Muscle of arm (tissue), 12 donors: ENCODE data around the gene ZNF618. TPM values are rescaled to one million over a fixed set of nuclear protein-coding genes. Genes with fewer than 3 reads are reported as not detected.

Source experiments
- DNase-seq: peaks from one replicate; pipeline ENCODE4 v3.0.0-alpha.2; 2013
- polyA plus RNA-seq, 12 donors: library from polyadenylated mRNA; unstranded; fragments of 120-200 nt; gene quantifications; one replicate each; pipeline ENCODE4 v1.2.1, GENCODE V29; 2013; ENCODE audit not compliant: insufficient read length in 12 of 12

Gene ZNF618
- polyA plus RNA-seq, 12 donors, result 11.6 to 22.5 (median 14.9) TPM; not detected in 1

DNA sequence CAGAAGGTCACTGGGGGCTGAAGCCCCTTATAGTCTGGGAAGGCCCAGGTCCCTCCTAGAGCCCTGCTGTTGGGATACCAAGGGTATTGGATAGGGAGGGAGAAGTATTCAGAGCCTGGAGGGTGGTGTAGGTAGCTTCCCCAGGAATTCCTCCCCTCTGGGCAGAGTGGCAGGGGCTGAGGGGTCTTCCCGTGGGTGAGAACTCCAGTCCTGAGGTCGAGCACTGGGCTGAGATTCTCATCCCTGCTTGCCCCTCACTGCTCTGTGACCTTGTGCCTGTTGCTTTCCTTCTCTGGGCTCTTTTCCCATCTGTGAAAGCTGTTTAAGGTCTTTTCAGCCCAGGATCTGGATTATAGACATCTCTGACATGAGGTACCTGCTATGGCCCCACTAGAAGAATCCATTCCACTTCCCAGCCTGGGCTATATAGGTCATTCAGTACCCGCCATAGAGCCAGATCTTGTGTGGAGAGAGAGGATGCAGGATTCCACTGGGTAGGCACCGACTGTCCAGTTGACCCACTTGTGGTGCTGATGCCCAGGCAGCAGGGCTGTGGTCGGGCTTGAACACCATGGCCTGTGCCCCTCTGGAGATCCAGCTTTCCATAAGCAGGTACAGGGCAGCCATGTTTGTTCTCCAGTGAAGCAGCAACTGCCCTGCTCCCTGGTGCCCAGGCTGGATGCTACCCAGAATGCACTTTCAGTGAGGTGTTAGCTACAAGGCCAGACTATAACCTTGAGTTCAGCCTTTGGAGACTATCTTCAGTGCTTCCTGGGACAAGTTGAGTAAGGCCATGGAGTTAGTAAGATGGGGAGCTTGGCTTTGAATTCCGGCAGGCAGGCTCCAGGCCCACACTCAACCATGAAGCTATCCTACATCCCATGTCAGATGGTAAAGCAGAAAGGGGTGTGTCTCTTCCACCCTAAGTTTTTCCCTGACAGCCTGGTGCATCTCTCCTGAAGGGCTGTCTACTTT is 141.9 kb downstream of the ZNF618 start:
- DNase-seq, result no peak

- no peak for DNase-seq
These were observed 145.5 kb downstream of the ZNF618 start for GRCh38 chr9:114021578-114021977.

GRCh38 chr9:114023961-114024360 is 147.9 kb downstream of the ZNF618 start:
- DNase-seq, result no peak

GRCh38 chr9:114025196-114025753 is 149.2 kb downstream of the ZNF618 start:
- DNase-seq, result no peak

- DNase-seq, result no peak
These were observed 149.7 kb downstream of the ZNF618 start for GRCh38 chr9:114025760-114026159.

GRCh38 chr9:114026335-114026734 is 150.2 kb downstream of the ZNF618 start:
- no peak for DNase-seq

GRCh38 chr9:114027159-114027862 is 151.2 kb downstream of the ZNF618 start:
- no peak for DNase-seq

DNA sequence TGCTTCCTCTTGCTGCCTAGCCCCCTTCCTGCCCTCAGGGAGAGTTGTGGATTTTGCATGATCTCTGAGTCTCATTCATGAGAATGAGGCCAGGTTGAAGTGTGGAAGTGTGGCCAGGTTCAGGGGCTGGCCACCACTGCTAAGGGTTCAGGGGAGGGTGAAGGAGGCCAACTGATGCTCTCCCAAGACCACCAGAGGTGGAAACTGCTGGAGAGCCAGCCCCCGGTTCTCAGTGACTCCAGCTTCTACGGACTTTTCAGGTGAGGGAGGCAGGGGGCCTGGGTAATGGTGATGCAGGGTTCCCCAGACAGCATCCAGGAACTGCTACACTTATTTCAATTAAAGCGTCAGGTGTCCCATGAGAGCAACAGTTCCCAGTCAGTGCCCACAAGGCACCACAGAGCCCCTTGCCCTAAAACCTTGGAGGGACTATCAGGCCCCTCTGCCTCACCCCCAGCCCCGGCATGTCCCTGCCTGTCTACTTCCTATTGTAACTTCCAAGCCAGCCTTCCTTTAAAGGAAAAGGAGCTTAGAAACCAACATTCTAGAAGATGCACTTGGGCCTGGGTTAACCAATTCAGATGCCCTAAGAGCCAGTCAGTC is 151.9 kb downstream of the ZNF618 start:
- DNase-seq, result no peak

DNA sequence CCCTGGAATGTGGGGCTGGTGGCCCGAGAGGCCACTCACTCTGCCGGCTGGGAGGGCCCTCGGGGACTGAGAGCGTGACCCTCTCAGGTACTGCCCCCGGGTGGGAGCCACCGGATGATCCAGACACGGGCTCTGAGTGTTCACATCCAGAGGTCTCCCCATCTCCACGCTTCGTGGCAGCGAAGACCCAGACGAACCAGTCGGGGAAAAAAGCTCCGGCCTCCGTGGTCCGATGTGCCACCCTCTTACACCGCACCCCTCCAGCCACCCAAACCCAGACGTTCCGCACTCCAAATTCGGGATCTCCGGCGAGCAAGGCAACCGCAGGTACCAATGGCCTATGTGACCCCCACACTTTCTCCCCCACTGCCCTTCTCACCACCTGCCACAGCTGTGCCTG is 152.5 kb downstream of the ZNF618 start:
- no peak for DNase-seq

GRCh38 chr9:114029311-114030170 is 153.4 kb downstream of the ZNF618 start:
- no peak for DNase-seq

GRCh38 chr9:114030364-114030763 is 154.3 kb downstream of the ZNF618 start:
- no peak for DNase-seq

GRCh38 chr9:114031037-114031630 is 155.0 kb downstream of the ZNF618 start:
- no peak for DNase-seq

- no peak for DNase-seq
These were observed 156.1 kb downstream of the ZNF618 start for GRCh38 chr9:114031948-114032840.

GRCh38 chr9:114033397-114034103 is 157.4 kb downstream of the ZNF618 start:
- DNase-seq, result peak; percentile 32

DNA sequence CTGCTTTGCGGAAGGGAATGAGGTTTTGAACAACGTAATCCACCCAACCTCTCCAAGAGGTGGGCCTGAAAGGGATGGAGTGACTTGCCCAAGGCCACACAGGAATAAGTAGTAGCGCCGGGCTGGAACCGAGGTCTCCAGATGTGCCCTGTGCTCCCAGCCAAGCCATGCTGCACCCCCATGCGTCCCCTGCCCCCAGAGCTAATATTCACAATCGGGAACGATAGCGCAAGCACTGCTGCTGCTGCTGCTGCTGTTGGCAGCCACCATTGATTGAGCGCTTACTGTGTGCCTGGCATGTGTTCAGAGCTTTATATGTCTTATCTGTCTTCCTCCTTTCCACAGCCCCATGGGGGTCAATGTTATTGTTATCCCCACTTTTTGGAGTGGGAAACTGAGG is 158.1 kb downstream of the ZNF618 start:
- no peak for DNase-seq

- DNase-seq, result no peak
These were observed 158.6 kb downstream of the ZNF618 start for GRCh38 chr9:114034661-114035062.

DNA sequence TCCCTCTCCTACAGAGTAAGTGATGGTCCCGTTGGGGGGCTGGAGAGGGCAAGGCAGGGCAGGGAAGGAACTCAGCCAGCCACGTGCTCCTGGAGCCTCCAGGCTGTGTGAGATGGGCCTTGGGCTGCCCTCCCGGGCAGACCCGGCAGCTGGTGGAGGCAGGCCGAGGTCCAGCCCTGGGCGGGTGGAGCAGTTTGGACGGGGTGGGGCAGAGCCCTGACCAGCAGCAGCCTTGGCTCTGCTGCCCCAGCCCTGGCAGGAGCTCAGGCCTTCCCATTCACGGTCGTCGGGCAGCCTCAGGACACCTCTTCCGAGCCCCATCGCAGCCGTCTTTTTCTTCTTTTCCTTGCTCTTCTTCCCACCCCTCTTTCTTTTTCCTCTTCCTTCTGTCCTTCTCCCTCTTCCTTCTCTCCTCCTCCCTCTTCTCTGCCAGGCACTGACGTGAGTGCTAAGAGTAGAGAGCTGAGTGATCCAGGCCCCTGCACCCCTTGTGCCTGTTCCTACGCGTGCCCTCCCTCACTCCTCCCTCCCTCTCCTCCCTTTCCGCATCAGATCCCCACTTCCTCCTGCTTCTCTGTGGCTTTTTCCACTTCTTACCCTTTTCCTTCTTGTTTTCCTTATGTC is 159.2 kb downstream of the ZNF618 start:
- no peak for DNase-seq
